K562 (cell line): ENCODE measurements around the gene WTAP. TPM values are rescaled to one million over a fixed set of nuclear protein-coding genes. Genes with fewer than 3 reads are reported as not detected.
A peak's percentile ranks its signal among the peaks of the same experiment; 100 is the strongest.

Source experiments
- BCOR ChIP-seq: fragments of 450-650 bp; IDR thresholded peaks from 2 replicates; pipeline ENCODE4 v1.6.1; 2016
- CHD1 ChIP-seq: fragments of 200-600 bp; sonication (generic); IDR thresholded peaks from one replicate; pipeline ENCODE4 v1.6.1; 2012; ENCODE audit warnings: mild to moderate bottlenecking, moderate library complexity, low read length, inconsistent platforms
- HCFC1 ChIP-seq: IDR thresholded peaks from 2 replicates; pipeline ENCODE4 v1.6.1; 2012; ENCODE audit warnings: low read depth, low read length, improper control_type of control experiment
- HES1 ChIP-seq: fragments of 450-650 bp; IDR thresholded peaks from 2 replicates; pipeline ENCODE4 v1.6.1; 2016; ENCODE audit warnings: low read depth, mild to moderate bottlenecking, moderate library complexity
- JUND ChIP-seq, 2 experiments: IDR thresholded peaks; 2 replicates in 1 of 2; 3 replicates in 1 of 2; pipeline ENCODE4 v1.6.1; 2011; ENCODE audit warnings: borderline replicate concordance in 2 of 2, low read depth in 2 of 2, low read length in 2 of 2, improper control_type of control experiment in 1 of 2, missing biosample characterization in 1 of 2, missing genetic modification characterization in 1 of 2, missing genetic modification reagents in 1 of 2
- MBD2 ChIP-seq: sonication (generic); IDR thresholded peaks from 2 replicates; pipeline ENCODE4 v1.6.1; 2016; ENCODE audit warnings: low read depth, borderline replicate concordance
- NR2C2 ChIP-seq, 2 experiments: fragments of 200-800 bp in 1 of 2; sonication (Bioruptor generic) in 1 of 2; sonication (generic) in 1 of 2; formaldehyde crosslinking in 1 of 2; IDR thresholded peaks; 2 replicates each; pipeline versions ENCODE4 v1.6.1 to v1.8.0; 2016 to 2022; ENCODE audit warnings: mild to moderate bottlenecking in 1 of 2, missing compliant biosample characterization in 1 of 2, missing genetic modification characterization in 1 of 2, missing genetic modification reagents in 1 of 2
- ZBTB11 ChIP-seq, 3 experiments: fragments of 200-800 bp in 1 of 3; fragments of 250-450 bp in 1 of 3; fragments of 450-650 bp in 1 of 3; sonication (Bioruptor Pico) in 1 of 3; sonication (Bioruptor generic) in 1 of 3; formaldehyde crosslinking in 1 of 3; IDR thresholded peaks; 2 replicates each; pipeline versions ENCODE4 v1.6.1 to v1.8.0; 2016 to 2022; ENCODE audit warnings: mild to moderate bottlenecking in 2 of 3, missing genetic modification characterization in 2 of 3, missing compliant biosample characterization in 1 of 3, moderate library complexity in 1 of 3
- ZNF212 ChIP-seq: fragments of 450-650 bp; formaldehyde crosslinking; IDR thresholded peaks from 2 replicates; pipeline ENCODE4 v1.4.0; 2020; ENCODE audit warnings: mild to moderate bottlenecking
- ZNF511 ChIP-seq: sonication (generic); formaldehyde crosslinking; IDR thresholded peaks from 2 replicates; pipeline ENCODE4 v1.8.0; 2022; ENCODE audit warnings: mild to moderate bottlenecking, missing genetic modification reagents
- polyA plus RNA-seq, 8 experiments: library from polyadenylated mRNA; depleted of rRNA in 4 of 8; stranded (reverse) in 5 of 8; unstranded in 3 of 8; fragments of >200 nt; fragmentation: Nextera tagmentation in 2 of 8; fragmentation: Illumina TruSeq in 1 of 8; extraction: Ambion mirVana in 2 of 8; extraction: Trizol in 1 of 8; gene quantifications; 2 replicates each; pipeline versions ENCODE4 v1.2.1 to v1.2.3, GENCODE V29; 2011 to 2014; ENCODE audit warnings: inconsistent platforms in 1 of 8, missing spikeins in 1 of 8
- total RNA-seq, 7 experiments: library from RNA; depleted of rRNA in 6 of 7; stranded (reverse); fragments of >200 nt in 6 of 7; fragmentation: Illumina TruSeq in 2 of 7; extraction: Trizol in 2 of 7; gene quantifications; 2 replicates each; pipeline versions ENCODE4 v1.2.1 to v1.2.3, GENCODE V29; 2011 to 2021; ENCODE audit warnings: low replicate concordance in 1 of 7

WTAP gene
- total and polyA plus RNA-seq, 9 of the 15 experiments (the other 6 are each of a cell fraction or from before 2014, with no cell fraction given): 52.4 to 156 (median 110) TPM

- TF ChIP-seq JUND (IDR thresholded peaks at IDR 0.05; ENCODE audit: borderline replicate concordance, low read depth, low read length) (0 out of 2 replicates have a peak, but pooled peaks have one; percentile 1), JUND (tag; IDR thresholded peaks at IDR 0.05; ENCODE audit: borderline replicate concordance, low read depth, low read length) (peak; percentile 24; the same call in 1 of the 3 replicates), CHD1 (peak; percentile 100), ZBTB11 (CRISPR knock-in tag; IDR thresholded peaks at IDR 0.05) (peak in 1 of 3 experiments; percentile 5; a peak in 1 of 6 replicates), HES1 (0 out of 2 replicates have a peak, but pooled peaks have one; percentile 11), NR2C2 (CRISPR knock-in tag; IDR thresholded peaks at IDR 0.05) (no peak), NR2C2 (tag; IDR thresholded peaks at IDR 0.05) (peak; percentile 40), HCFC1 (no peak; the same call in 1 of the 2 replicates), BCOR (no peak), ZNF511 (CRISPR knock-in tag) (peak; percentile 75; the same call in 1 of the 2 replicates), ZNF212 (0 out of 2 replicates have a peak, but pooled peaks have one; percentile 8), MBD2 (peak; percentile 98)
Measured at GRCh38 chr6:159761873-159762680, 34.8 kb downstream of the WTAP start, which contains the start of gene ACAT2 (continued).
